GM21529 (cell line): ENCODE data around the gene PPFIBP1.
"Not testable (repeated sequence)": the region's sequence is repeated elsewhere in the genome, so short reads cannot be mapped to it uniquely, and the experiment has no call there.

Source experiments
- ATAC-seq: cut with Tn5 transposase; IDR thresholded peaks from one replicate; pipeline ENCODE4 v1.9.1; 2021; ENCODE audit not compliant: unreplicated experiment

Gene PPFIBP1

DNA sequence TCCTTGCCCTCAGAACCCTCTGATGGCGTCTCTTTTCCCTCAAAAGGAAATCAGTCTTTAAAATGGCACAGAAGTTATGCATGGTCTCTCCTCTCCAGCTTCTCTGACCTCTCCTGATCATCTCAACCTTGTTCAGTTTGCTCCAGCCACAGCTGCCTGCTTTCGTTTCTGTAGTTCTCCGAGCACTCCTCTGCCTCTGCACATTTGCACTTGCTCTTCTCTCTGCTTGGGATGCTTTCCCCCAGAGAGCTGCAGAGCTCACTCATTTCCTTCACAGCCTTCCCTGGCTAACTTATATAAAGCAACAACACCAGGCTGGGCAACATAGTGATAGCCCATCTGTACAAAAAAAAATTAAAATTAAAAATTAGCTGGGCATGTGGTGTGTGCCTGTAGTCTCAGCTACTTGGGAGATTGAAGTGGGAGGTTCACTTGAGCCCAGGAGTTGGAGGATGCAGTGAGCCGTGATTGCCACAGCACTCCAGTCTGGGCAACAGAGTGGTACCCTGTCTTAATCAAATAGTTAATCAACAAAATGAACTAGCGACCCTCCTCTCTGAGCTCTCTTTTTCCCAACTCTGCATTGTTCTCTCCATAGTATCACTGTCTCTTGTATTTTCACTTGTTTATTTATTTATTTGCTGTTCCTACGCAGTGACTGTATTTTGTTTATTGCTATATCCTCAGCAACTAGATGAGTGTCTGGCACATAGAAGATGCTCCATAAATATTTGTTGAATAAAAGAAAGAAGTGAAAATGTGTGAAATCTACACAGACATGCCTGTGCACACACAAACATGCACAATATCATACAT, 37.7 kb downstream of the PPFIBP1 start:
- ATAC-seq = no peak

DNA sequence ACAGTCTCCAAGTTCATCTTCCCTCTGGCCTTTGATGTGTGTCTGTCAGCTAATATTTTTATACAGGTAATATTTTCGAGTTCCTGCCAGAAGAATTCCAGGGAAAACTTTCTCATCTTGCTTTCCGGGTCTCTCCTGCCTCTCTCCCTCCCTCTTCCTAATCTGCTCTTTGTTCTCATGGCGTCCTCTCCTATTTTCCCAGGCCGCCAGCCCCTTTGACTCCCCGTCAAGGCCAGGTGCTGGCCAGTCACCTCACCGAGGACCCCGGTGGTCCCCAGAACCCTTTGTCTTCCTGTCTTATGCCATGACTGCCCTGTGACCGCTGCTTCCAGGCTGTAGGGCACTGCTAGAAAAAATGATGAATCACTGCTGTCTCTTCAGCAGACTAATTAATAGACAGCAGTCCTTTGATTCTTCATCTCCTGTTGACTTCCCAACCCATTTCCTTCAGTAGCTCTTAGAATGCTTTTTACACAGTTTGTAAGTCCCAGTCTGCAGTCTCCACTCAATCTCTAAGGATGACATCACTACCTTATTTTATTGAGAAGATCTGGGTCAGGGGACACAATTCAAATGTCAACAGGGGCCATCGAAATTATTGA, 40.7 kb downstream of the PPFIBP1 start:
- ATAC-seq = no peak

DNA sequence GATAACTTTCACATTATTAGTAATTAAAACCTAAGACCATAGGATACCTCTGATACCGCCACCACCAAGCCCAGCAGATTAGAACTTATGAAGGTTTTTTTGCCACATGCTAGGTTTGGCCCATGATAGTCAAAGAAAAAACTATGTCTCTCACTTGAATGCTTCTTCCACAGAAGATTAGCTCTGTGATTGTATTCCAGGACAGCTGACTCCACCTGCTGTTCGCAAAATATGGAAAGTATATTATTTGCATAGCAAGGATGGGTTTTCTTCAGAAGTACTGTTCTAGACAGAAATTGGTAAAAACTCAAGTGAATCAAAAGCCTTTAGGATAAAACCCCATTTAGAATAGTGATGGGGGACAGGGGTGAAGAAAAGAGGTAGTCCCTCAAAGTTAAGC, 42.2 kb downstream of the PPFIBP1 start:
- ATAC-seq = no peak

DNA sequence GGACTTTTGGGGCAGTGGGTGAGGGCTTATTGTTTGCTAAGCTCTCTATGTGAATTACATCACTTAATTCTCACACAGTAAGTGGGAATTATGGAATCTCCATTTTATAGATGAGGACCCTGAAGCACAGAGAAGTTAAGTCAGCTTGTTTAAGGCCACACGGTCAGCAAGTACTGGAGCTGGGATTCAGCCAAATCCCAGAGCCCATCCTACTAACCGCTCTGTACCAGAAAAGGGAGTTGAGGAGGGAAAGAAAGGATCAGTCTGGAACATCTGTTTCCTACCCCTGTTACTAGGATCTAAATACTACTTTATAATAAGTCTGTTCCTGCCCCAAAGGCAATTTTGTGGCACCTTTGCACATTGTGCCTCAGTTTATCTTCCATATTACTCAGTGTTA, 42.6 kb downstream of the PPFIBP1 start:
- ATAC-seq = no peak

DNA sequence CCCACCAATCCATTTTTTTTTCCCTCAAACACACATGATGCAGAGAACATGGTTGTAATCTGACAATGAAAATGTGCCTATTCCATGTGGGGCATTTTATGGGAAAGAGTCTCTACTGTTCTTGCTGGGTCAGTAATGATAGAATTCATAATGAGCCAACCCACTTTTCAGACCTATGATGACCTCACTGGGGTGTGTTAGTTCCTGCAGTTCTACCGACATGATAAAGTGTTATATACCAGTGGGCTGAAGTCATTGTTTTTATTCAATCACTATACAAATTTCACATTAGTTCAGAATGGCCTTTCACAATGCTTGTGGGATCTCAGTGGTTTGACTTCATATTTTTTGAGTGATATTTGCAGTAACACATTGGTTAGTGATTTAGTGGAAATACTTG, 47.5 kb downstream of the PPFIBP1 start:
- ATAC-seq = no peak

DNA sequence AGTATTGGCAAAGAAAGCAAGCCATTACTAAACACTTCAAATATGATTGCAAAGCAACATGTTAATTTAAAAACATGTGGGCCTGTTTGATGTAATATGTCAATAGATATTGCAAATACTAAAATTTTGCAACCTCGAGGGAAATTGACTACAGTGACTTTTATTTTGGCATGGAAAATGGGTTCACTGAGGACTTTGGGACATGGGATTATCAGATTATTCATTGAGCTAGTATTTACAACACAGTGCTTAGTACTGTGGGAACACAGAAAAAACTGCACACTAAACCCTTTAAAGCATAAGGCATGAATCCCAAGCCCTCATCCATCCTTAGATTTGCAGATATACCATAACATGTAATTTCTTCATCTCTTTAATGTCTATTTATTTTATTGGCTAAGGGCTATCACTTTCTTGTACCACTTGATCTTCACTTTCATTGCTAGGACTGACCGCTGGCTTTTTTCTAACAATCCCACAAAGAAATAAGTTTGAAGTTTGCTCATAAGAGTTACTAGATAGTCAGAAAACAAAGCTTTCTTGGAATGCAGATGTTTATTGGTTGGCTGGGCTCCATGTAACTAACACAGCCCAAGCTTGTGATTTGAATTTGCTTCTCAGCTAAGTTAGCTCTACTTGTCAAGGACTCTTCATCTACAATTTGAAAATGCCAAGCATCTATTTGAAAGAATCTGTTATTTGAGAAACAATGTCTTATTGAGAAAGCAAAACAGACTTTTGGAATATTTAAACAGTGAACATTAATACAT, 48.7 kb downstream of the PPFIBP1 start:
- ATAC-seq = no peak

DNA sequence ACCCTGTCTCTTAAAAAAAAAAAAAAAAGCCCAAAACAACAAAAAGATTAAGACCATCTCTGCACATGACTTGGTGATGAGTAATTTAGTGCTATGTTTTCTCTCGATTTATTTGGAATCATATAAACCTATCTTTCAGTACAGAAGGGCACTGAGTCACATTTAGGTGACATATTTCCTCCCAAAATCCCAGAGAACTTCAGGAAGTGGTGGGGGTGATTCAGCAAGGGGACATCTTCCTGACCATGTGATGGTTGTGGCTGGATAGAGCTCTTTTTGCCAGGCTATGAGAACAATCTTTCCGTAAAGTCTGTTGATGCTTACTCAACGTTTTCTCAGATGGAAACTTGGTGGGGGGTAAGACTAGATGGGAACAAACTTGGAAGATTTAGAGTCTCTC, 50.0 kb downstream of the PPFIBP1 start:
- no peak for ATAC-seq

DNA sequence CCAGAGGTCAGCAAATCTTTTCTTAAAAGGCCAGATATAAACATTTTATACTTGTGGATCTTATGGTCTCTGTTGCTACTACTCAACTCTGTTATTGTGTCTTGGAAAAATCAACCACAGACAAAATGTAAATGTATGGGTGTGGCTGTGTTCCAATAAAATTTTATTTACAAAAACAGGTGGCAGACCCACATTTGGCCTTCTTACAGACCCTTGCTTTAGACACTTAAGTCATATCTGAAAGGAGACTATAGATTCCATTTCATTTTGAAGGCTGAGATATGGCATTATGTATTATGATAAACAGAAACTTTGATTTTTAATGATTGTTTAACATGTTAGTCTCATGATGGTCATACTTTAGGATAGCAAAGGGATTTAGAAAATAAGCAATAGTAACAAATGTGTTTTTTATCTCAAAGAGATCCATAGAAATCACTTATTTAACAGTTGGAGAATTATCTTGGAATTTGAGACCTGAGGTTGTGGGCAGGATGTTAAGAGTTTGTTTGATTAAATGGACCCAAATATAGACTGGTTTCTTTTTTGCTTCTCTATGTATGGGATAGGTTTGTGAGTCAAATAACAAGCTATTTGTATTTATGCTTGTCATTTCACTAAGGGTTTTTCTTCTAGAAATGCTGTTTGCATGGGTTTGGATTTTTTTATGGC, 51.2 kb downstream of the PPFIBP1 start:
- ATAC-seq = no peak

DNA sequence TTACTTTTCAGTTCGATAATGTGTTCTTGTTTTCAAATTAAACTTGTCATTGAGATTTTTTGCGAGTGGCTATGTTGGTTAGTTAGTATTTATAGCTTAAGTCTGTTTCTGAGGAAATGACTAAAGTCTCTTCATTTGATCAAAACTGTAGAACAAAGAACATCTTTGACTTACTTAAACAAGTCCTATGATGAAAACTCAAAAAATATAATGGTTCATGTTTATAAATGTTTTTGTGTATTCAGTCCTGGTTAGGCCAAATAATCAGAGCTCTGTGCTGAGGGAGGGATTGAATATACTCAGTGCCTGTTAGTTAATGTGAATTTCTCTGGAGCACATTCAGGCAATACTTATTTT, 51.7 kb downstream of the PPFIBP1 start:
- no peak for ATAC-seq

DNA sequence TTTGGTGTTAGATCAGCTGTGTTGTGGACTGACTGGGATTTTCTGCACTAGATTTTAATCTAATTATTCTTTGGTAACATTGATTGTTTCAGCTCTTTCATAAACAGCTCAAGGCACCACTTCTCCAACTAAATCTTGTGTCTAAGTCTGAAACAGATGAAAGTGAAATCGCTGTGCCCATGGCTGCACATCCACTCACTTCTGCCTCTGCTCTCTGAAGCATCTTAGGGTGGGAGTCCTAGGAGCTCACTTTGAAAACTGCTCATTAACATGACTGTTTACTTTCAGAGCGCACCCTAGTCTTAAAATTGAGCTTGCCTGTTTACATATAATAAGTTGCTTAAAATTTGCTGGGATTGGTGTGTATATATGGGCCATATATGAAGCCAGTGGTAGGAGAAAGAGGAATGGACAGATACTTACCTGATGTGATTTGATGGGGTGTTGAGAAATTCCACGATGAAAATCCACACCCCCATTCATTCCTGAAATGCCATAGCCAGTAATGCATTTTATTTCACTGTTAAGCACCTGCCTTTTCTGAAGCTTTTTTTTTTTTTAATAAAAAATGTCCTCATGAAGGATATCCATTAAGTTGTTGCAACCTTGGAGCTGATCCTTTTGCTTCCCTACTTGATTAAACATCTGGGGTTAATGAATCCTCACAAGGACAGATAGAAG, 52.8 kb downstream of the PPFIBP1 start:
- peak; percentile 57 for ATAC-seq

DNA sequence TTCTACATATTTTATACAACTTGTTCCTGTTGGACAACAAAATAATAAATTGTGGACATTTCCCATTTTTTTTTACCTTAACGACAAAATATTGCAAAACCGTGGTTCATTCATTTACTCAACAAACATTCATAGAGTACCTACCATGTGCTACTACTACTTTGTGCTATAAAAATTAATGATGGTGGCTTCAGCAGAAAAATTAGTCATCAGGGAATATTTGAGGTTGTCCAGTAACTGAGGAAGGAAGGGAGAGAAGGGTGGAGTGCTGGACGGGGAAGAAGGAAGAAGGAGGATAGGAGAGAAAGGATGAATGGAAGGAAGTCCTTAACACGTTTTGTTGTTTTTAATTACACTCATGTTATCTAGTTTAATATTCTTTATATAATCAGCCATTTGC, 53.7 kb downstream of the PPFIBP1 start:
- no peak for ATAC-seq

DNA sequence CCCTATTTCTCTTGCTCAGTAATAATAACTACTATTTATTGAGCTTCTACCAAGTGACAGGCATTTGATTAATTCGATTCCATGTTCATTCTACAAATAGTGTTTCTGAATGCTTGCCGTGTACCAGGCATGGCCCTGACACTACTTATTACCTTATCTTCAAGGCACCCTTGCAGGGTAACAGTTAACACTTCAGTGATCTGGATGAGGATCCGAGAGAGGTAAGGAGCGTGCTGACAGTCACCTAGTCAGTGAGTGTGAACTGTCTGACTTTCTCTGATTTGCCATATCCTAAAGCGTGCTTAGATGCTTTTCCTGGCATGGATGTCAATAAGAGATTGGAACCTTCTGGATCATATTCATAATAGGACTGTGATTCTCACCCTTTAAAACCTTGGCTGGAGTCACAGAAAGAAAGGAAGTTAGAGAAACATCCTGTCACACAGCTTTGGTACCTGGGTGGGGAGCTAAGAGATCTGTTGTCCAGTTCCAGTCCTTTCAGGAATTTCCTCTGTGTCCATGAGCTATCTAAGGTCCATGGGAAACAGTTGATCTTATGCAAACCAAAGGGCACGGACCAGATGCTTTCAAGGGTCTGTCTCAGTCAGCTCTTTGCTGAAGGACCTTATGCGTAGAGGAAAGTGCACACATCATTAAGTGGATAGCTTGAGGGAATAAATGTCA, 54.8 kb downstream of the PPFIBP1 start:
- no peak for ATAC-seq

DNA sequence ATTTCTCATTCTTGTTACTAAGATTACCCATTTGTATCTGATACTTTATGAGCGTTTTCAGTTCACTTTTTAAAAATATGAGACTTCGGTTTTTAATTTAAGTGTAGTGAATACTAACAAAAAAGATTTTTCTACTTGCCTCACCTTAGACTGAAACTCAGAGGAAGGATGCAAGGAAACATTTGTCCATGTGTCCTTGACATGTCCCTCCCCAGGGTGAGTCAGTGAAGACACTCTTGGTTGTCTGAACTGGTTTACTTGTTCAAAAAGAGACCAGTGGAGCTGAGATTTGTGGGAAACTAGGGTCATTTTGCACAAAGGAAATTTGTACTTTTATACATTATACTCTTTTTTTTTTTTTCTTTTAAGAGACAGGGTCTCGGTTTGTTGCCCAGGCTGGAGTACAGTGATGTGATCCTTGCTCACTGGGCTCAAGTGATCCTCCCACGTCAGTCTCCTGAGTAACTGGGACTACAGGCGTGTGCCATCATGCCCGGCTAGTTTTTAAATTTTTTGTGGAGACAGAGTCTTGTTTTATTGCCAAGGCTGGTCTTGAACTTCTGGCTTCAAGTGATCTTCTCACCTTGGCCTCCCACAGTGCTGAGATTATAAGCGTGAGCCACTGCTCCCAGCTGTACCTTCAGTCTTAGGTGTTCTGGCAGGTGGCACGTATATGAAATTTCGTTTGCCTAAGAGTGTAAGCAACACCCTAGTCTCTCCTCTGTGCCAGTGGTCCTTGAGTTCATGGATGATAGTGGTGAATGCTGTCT, 56.7 kb downstream of the PPFIBP1 start:
- no peak for ATAC-seq

DNA sequence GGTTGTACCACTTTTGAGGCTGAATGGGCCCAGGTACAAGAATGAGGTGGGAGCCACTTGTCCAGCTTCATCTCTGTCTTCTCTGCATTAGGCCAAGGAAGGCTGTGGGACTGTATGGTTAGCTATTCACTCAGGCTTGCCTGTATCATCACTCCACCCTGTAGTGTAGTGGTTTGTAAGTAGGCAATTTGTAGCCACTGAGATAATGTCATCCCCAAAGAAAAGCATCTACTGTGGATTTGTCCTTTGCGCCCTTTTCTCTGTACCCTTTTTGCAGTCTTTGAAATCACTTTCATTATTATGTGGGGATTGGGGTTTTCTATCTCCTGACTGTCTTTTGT, 57.3 kb downstream of the PPFIBP1 start:
- not testable (repeated sequence) for ATAC-seq

DNA sequence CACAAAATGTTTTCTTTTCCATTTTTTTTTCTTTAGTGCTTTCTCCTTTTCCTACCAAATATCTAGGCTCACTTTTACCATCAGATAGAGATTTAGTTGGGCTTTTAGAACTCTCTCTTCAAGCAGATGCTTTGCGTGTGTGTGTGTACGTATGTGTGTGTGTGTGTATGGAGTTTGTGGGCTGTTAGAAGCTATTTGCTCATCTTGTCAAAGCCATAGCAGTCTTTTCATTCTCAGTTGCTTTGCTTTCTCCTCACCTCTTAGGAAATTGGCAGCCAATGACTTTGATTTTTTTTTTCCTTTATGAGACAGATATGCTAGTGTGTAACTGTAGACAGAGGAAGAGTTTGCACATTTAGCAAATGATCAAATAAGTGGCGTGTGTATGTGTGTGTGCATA, 57.8 kb downstream of the PPFIBP1 start:
- ATAC-seq = not testable (repeated sequence)

DNA sequence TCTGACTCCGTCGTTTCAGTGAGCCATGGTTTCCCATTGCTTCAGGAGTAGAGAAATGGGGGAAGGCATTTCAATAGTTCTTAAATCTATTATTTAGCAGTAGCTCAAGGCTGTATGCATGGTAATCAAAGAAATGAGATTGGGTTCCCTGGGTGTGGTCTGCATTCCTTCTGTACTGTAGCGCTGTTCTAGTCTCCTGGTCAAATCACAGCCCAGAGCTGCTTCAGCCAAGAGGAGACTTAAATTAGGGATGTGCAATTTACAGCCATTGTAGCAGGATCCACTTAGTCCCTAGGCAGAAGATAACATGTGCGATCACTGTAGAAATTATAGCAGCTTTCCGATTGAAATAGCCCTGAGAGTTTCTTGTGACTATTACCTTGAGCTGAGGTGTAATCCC, 58.4 kb downstream of the PPFIBP1 start:
- not testable (repeated sequence) for ATAC-seq

DNA sequence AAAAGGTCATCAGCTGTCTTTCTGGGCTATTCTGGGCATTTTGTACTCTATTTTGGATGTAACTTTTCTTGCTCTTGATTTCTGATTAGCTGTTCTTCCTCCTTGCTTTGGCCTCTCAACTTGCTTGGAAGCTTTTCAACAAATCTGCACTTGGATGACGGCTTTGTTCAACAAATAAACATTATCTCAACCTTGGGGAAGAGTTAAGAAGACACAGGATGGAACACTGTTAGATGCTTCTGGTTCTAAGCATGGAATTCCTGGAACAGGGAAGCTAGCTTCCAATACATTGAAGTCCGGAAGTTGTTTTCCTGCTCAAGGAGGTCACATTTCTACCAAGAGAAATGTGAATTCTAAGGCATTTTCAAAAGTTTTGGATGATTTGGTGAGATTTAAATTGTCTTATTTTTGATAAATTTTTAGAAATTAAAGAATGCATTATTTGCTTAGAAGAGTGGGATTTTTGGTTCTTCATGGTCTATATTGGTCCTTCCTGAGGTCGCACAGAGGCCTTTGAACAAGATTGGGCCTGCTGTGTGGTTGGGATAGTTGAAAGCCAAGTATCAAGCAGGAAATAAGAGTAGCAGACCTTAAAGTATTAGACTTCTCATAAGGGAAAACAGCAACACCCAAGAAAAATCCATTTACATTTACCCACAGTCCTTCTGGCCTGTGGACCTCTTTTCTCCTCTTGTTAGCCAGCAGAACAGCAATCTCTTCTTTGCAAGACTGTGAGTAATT, 59.2 kb downstream of the PPFIBP1 start:
- ATAC-seq = no peak

DNA sequence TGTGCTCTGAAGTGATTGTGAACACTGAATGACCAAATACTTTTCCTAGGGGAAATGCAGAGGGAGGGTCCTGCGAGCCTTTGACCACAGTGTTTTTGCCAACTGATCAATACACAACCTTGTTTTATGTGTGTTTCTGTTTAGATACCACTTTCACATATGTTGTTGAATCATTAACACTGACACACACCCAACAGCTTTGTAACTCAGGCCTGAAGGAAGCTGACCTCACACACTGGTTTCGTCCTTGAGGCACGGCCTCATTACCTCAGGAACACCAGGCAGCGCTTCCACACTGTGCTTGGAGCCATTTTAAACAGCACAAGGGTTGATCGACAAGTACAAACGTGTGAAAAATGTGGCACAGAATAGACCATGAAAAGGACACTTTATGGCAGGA, 60.0 kb downstream of the PPFIBP1 start:
- no peak for ATAC-seq

DNA sequence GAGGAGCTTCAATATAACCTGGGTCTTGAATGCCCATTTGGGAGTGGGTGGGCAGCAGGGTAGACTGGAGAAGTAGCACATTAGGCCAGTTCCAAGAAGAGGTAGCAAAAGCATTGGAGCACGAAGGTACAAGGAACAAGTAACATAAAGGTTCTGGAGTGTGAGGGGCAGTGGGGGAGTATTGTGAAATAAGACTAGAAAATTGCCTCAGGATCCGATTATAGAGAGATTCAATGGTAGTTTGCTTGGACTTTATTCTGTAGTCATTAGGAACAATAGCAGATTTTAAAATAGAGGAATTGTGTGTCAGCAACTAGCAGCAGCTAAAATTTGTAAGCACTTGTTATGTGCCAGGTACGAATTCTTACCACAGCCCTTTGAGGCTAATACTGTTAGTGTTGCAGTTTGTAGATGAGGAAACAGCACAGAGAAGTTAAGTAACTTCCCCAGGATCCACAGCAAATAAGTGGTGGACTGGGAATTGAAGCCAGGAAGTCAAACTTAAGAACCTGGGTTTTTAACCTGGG, 61.8 kb downstream of the PPFIBP1 start:
- no peak for ATAC-seq
